ENCODE measurements around the gene MYCBP2.

Gene MYCBP2

GRCh38 chr13:77143431-77143830 lies 183.5 kb downstream of the MYCBP2 start:
- H3K36me3 ChIP-seq (ENCODE audit: insufficient read depth, low read length), result peaks cover 24% of the 10 kb centered on the region
- H3K4me3 ChIP-seq (ENCODE audit: low read length), result no peak overlapping the region
- H3K27me3 ChIP-seq (ENCODE audit: insufficient read depth, low read length), result no peaks in the 10 kb centered on the region
- no peaks in the 10 kb centered on the region for H3K9me3 ChIP-seq (ENCODE audit: low read length)
- no peaks in the 10 kb centered on the region for H3K4me1 ChIP-seq (ENCODE audit: insufficient read depth, low read length)
- no peak overlapping the region for H2AFZ ChIP-seq (ENCODE audit: low read depth, low read length)

- peaks cover 19% of the 10 kb centered on the region for H3K36me3 ChIP-seq (ENCODE audit: insufficient read depth, low read length)
- no peaks in the 10 kb centered on the region for H3K27me3 ChIP-seq (ENCODE audit: insufficient read depth, low read length)
- H3K4me1 ChIP-seq (ENCODE audit: insufficient read depth, low read length), result no peaks in the 10 kb centered on the region
- H3K9me3 ChIP-seq (ENCODE audit: low read length), result no peaks in the 10 kb centered on the region
- no peak overlapping the region for H3K4me3 ChIP-seq (ENCODE audit: low read length)
- H2AFZ ChIP-seq (ENCODE audit: low read depth, low read length), result no peak overlapping the region
Measured at GRCh38 chr13:77139306-77139705, 187.6 kb downstream of the MYCBP2 start.

GRCh38 chr13:77138813-77139212 lies 188.1 kb downstream of the MYCBP2 start:
- no peak overlapping the region for H3K4me3 ChIP-seq (ENCODE audit: low read length)
- no peaks in the 10 kb centered on the region for H3K27me3 ChIP-seq (ENCODE audit: insufficient read depth, low read length)
- H3K36me3 ChIP-seq (ENCODE audit: insufficient read depth, low read length), result peaks cover 15% of the 10 kb centered on the region
- no peak overlapping the region for H2AFZ ChIP-seq (ENCODE audit: low read depth, low read length)
- H3K9me3 ChIP-seq (ENCODE audit: low read length), result no peaks in the 10 kb centered on the region
- no peaks in the 10 kb centered on the region for H3K4me1 ChIP-seq (ENCODE audit: insufficient read depth, low read length)

GRCh38 chr13:77136902-77137420 lies 189.9 kb downstream of the MYCBP2 start:
- H3K4me3 ChIP-seq (ENCODE audit: low read length), result no peak overlapping the region
- no peaks in the 10 kb centered on the region for H3K27me3 ChIP-seq (ENCODE audit: insufficient read depth, low read length)
- no peaks in the 10 kb centered on the region for H3K9me3 ChIP-seq (ENCODE audit: low read length)
- peaks cover 4% of the 10 kb centered on the region for H3K36me3 ChIP-seq (ENCODE audit: insufficient read depth, low read length)
- peaks cover 5% of the 10 kb centered on the region for H3K4me1 ChIP-seq (ENCODE audit: insufficient read depth, low read length)
- H2AFZ ChIP-seq (ENCODE audit: low read depth, low read length), result no peak overlapping the region

- Histone ChIP-seq H3K27me3 (ENCODE audit: insufficient read depth, low read length) (no peaks in the 10 kb centered on the region), H2AFZ (ENCODE audit: low read depth, low read length) (no peak overlapping the region), H3K36me3 (ENCODE audit: insufficient read depth, low read length) (peaks cover 9% of the 10 kb centered on the region), H3K4me1 (ENCODE audit: insufficient read depth, low read length) (no peaks in the 10 kb centered on the region), H3K4me3 (ENCODE audit: low read length) (no peak overlapping the region), H3K9me3 (ENCODE audit: low read length) (no peaks in the 10 kb centered on the region)
Measured at GRCh38 chr13:77124423-77124822, 202.5 kb downstream of the MYCBP2 start.

GRCh38 chr13:77118134-77118533 lies 208.8 kb downstream of the MYCBP2 start:
- Histone ChIP-seq H3K9me3 (ENCODE audit: low read length) (no peaks in the 10 kb centered on the region), H3K36me3 (ENCODE audit: insufficient read depth, low read length) (peaks cover 10% of the 10 kb centered on the region), H3K4me1 (ENCODE audit: insufficient read depth, low read length) (no peaks in the 10 kb centered on the region), H3K4me3 (ENCODE audit: low read length) (no peak overlapping the region), H3K27me3 (ENCODE audit: insufficient read depth, low read length) (no peaks in the 10 kb centered on the region), H2AFZ (ENCODE audit: low read depth, low read length) (no peak overlapping the region)

- Histone ChIP-seq H3K9me3 (ENCODE audit: low read length) (peaks cover 5% of the 10 kb centered on the region), H2AFZ (ENCODE audit: low read depth, low read length) (no peak overlapping the region), H3K36me3 (ENCODE audit: insufficient read depth, low read length) (peaks cover 5% of the 10 kb centered on the region), H3K4me1 (ENCODE audit: insufficient read depth, low read length) (no peaks in the 10 kb centered on the region), H3K27me3 (ENCODE audit: insufficient read depth, low read length) (no peaks in the 10 kb centered on the region), H3K4me3 (ENCODE audit: low read length) (no peak overlapping the region)
Measured at GRCh38 chr13:77114271-77114670, 212.6 kb downstream of the MYCBP2 start.

- Histone ChIP-seq H3K4me1 (ENCODE audit: insufficient read depth, low read length) (no peaks in the 10 kb centered on the region), H3K9me3 (ENCODE audit: low read length) (peaks cover 7% of the 10 kb centered on the region), H3K4me3 (ENCODE audit: low read length) (no peak overlapping the region), H2AFZ (ENCODE audit: low read depth, low read length) (no peak overlapping the region), H3K27me3 (ENCODE audit: insufficient read depth, low read length) (no peaks in the 10 kb centered on the region), H3K36me3 (ENCODE audit: insufficient read depth, low read length) (peaks cover 5% of the 10 kb centered on the region)
Measured at GRCh38 chr13:77113496-77113895, 213.4 kb downstream of the MYCBP2 start.

- H3K36me3 ChIP-seq (ENCODE audit: insufficient read depth, low read length), result no peaks in the 10 kb centered on the region
- H3K27me3 ChIP-seq (ENCODE audit: insufficient read depth, low read length), result no peaks in the 10 kb centered on the region
- no peaks in the 10 kb centered on the region for H3K4me1 ChIP-seq (ENCODE audit: insufficient read depth, low read length)
- H3K9me3 ChIP-seq (ENCODE audit: low read length), result peaks cover 5% of the 10 kb centered on the region
- no peak overlapping the region for H2AFZ ChIP-seq (ENCODE audit: low read depth, low read length)
- no peak overlapping the region for H3K4me3 ChIP-seq (ENCODE audit: low read length)
Measured at GRCh38 chr13:77105051-77105450, 221.8 kb downstream of the MYCBP2 start.

- H3K4me3 ChIP-seq (ENCODE audit: low read length), result no peak overlapping the region
- H3K36me3 ChIP-seq (ENCODE audit: insufficient read depth, low read length), result peaks cover 15% of the 10 kb centered on the region
- no peaks in the 10 kb centered on the region for H3K9me3 ChIP-seq (ENCODE audit: low read length)
- H3K4me1 ChIP-seq (ENCODE audit: insufficient read depth, low read length), result peaks cover 4% of the 10 kb centered on the region
- no peak overlapping the region for H2AFZ ChIP-seq (ENCODE audit: low read depth, low read length)
- H3K27me3 ChIP-seq (ENCODE audit: insufficient read depth, low read length), result no peaks in the 10 kb centered on the region
Measured at GRCh38 chr13:77099415-77099814, 227.5 kb downstream of the MYCBP2 start.

- H3K27me3 ChIP-seq (ENCODE audit: insufficient read depth, low read length), result no peaks in the 10 kb centered on the region
- peaks cover 25% of the 10 kb centered on the region for H3K36me3 ChIP-seq (ENCODE audit: insufficient read depth, low read length)
- H3K4me1 ChIP-seq (ENCODE audit: insufficient read depth, low read length), result peaks cover 4% of the 10 kb centered on the region
- H3K9me3 ChIP-seq (ENCODE audit: low read length), result no peaks in the 10 kb centered on the region
- no peak overlapping the region for H2AFZ ChIP-seq (ENCODE audit: low read depth, low read length)
- H3K4me3 ChIP-seq (ENCODE audit: low read length), result no peak overlapping the region
Measured at GRCh38 chr13:77095288-77095687, 231.6 kb downstream of the MYCBP2 start.

- Histone ChIP-seq H3K4me3 (ENCODE audit: low read length) (no peak overlapping the region), H3K27me3 (ENCODE audit: insufficient read depth, low read length) (no peaks in the 10 kb centered on the region), H2AFZ (ENCODE audit: low read depth, low read length) (no peak overlapping the region), H3K4me1 (ENCODE audit: insufficient read depth, low read length) (peaks cover 4% of the 10 kb centered on the region), H3K36me3 (ENCODE audit: insufficient read depth, low read length) (peaks cover 25% of the 10 kb centered on the region), H3K9me3 (ENCODE audit: low read length) (no peaks in the 10 kb centered on the region)
Measured at GRCh38 chr13:77094773-77095172, 232.1 kb downstream of the MYCBP2 start.

GRCh38 chr13:77093735-77094134 lies 233.2 kb downstream of the MYCBP2 start:
- peaks cover 4% of the 10 kb centered on the region for H3K4me1 ChIP-seq (ENCODE audit: insufficient read depth, low read length)
- no peaks in the 10 kb centered on the region for H3K27me3 ChIP-seq (ENCODE audit: insufficient read depth, low read length)
- no peak overlapping the region for H2AFZ ChIP-seq (ENCODE audit: low read depth, low read length)
- no peak overlapping the region for H3K4me3 ChIP-seq (ENCODE audit: low read length)
- H3K9me3 ChIP-seq (ENCODE audit: low read length), result no peaks in the 10 kb centered on the region
- peaks cover 23% of the 10 kb centered on the region for H3K36me3 ChIP-seq (ENCODE audit: insufficient read depth, low read length)

GRCh38 chr13:77084755-77085154 lies 242.1 kb downstream of the MYCBP2 start:
- peaks cover 39% of the 10 kb centered on the region for H3K36me3 ChIP-seq (ENCODE audit: insufficient read depth, low read length)
- no peaks in the 10 kb centered on the region for H3K4me1 ChIP-seq (ENCODE audit: insufficient read depth, low read length)
- no peak overlapping the region for H3K4me3 ChIP-seq (ENCODE audit: low read length)
- no peaks in the 10 kb centered on the region for H3K27me3 ChIP-seq (ENCODE audit: insufficient read depth, low read length)
- no peaks in the 10 kb centered on the region for H3K9me3 ChIP-seq (ENCODE audit: low read length)
- no peak overlapping the region for H2AFZ ChIP-seq (ENCODE audit: low read depth, low read length)
